HG03045 (cell line): Measurements from ENCODE around the gene SETD1B.

Experiments used
- ATAC-seq: cut with Tn5 transposase; IDR thresholded peaks from one replicate; pipeline ENCODE4 v1.9.1; 2021; ENCODE audit warnings: mild to moderate bottlenecking, moderate library complexity; ENCODE audit not compliant: unreplicated experiment

SETD1B gene

GRCh38 chr12:121794534-121795033 is 9.2 kb upstream of the SETD1B start:
- no peak for ATAC-seq

DNA sequence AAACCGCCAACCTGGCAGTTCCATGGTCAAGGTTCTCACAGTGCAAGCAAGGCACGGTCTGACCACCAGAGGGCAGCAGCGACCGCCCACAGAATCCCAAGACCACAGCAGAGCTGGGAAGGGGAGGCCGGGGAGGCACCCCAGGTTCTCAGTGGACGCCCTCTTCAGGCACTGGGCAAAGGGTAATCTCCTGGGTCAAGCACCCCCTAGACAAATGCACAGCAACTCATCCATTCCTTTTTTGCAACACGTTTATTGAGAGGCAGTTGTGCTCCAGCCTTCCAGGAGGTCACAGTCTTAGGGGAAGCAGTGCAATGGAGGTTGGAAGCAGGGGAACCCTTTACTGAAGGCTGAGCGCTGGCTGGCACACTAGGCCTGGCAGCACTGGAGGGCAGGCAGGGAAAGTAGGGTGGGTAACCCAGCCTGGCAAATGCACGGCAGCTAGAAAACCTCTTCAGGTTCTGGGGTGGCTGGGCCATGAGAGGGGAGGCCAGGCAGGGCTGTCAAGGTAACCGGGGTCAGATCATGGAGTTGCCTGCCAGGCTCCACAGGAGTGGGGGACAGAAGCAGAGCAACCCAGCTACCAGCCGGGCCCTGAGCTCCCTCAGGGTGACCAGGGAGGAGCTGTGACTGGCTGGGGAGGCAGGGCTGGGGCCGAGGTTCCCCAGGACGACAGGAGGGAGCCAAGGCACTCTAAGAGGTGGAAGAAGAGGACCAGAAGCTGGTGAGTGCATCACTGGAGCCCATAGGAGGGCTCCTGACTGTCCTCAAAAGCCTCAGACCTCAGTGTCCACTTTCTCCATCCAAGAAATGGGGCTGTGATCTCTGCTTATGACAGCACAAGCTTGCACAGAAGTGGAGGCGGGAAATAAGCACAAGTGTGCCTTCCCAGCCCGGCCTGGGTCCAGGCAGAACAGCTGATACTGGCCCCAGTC is 8.5 kb upstream of the SETD1B start:
- ATAC-seq = no peak

DNA sequence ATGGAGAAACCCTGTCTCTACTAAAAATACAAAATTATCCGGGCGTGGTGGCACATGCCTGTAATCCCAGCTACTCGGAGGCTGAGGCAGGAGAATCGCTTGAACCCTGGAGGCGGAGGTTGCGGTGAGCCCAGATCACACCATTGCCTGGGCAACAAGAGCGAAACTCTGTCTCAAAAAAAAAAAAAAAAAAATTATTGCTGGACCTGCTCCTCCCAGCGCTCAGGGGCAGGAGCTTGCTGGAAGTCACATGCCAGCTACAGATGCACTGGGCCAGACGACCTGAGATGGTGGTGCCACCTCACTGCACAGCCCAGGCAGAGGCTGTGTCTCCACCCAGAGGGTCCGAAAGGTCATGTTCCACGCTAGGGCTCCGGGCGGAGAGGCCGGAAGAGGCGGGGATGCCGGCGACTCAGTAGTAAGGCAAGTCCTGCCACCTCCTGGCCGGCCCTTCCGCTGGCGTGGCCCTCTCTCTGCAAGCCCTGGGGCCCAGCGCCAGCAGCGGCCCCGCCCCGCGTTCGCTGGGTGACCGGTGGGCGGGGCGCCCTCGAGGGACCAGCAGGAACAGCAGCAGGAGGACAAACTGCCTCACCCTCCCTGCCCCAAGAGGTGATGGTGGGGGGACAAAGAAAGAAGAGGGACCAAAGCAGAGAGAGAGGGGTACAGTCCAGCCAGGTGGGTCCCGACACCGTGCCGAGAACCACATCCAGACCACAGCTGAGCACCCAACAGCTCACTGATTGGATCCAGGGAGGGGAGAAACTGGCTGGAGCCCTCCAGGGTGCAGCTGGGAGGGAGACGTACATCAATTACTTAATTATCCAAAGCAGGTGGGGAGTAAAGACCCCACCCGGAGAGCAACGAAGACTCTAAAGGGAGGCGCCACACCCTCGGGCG is 6.7 kb upstream of the SETD1B start:
- no peak for ATAC-seq

GRCh38 chr12:121797937-121798786 is 5.6 kb upstream of the SETD1B start:
- ATAC-seq = no peak

GRCh38 chr12:121798787-121799155 is 5.0 kb upstream of the SETD1B start:
- ATAC-seq = no peak

DNA sequence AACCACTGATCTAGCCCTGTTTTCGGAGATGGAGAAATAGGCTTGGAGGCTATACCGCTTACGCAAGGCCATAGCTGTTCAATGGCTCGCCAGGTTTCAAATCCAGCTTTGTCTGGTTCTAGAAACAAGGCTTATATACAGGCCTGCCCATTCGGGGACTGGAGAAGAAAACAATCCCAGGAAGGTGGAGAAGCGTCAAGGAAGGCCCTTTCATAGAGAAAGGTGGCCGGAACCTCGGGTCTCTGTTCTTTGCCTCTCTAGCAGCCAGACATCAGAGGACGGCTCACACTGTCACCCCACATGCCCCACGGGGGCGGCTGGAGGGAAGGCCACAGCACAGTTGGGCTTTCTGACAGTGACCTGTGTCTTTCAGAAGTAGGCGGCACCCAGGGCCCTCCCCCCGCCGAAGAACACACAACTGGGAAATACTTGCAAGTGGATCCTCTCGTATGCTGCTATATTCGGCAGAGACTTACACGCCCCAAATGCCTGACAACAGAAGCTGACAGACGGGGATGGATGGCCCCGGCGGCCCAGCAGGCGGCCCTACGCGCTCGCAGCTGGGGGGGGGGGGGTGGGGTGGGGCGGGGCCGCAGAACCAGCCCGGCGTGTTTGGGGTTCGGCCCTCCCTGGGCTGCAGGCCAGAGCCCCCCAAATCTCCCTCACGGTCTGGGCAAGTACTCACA is 4.5 kb upstream of the SETD1B start:
- no peak for ATAC-seq

- ATAC-seq = peak; percentile 30
These were observed 3.7 kb upstream of the SETD1B start for GRCh38 chr12:121799842-121800693.

DNA sequence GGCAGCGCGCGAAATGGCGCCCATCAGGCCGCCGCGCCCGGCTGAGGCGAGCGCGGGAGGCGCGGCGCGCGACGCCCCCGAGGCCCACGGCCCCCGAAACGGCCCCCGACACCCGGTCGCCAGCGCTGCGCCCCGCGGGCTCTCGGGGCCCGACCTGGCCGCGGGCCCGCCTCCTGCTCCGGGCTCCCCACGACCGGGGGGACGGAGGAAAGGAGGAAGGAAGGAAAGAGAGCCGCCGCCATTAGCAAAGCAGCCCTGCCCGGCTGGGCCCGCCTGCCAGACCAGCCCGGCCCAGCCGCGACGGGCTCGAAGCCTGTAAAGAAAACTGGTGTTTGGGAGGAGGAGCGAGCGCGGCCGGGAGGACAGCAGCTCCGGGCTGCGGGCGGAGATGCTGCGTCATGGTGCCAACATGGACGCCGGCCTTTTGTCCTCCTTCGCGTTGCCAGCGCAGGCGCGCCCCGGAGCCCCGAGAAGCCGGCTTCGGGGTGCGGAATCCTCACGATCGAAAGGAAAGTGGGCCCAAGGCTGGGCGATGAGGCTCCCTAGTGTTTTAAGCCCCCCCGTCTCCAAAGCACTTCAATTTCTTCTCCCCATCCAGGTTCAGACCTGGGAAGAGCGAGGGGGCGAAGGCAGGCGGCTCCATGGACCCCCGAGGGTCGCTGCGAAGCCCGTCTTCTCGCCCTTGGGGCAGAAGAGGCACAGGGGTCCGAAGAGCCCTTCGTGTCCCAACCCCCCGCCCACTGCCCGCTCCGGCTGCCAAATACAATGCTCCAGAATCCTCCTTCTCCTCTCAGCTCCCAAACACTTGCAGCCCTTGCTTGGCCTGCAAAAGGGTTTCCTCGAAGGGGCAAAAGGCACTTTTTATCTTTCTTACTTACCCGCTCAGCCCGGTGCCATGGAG is 2.9 kb upstream of the SETD1B start:
- peak; percentile 2 for ATAC-seq

- ATAC-seq = no peak
These were observed 2.0 kb upstream of the SETD1B start for GRCh38 chr12:121801595-121802484.

- ATAC-seq = no peak
These were observed 1.3 kb upstream of the SETD1B start for GRCh38 chr12:121802485-121802842.

GRCh38 chr12:121802843-121803698 is 738 bp upstream of the SETD1B start:
- ATAC-seq = peak; percentile 29

GRCh38 chr12:121804417-121805111 is 755 bp downstream of the SETD1B start:
- ATAC-seq = no peak

- no peak for ATAC-seq
These were observed 1.6 kb downstream of the SETD1B start for GRCh38 chr12:121805171-121806008.

- no peak for ATAC-seq
These were observed 2.3 kb downstream of the SETD1B start for GRCh38 chr12:121806009-121806545.
